Fibroblast of the conjunctiva (primary cell): ENCODE results near the gene OR10H5.

ENCODE experiments used
- DNase-seq: peaks from one replicate; pipeline ENCODE4 v3.0.0-alpha.2; 2010; ENCODE audit warnings: low read depth

Gene OR10H5

DNA sequence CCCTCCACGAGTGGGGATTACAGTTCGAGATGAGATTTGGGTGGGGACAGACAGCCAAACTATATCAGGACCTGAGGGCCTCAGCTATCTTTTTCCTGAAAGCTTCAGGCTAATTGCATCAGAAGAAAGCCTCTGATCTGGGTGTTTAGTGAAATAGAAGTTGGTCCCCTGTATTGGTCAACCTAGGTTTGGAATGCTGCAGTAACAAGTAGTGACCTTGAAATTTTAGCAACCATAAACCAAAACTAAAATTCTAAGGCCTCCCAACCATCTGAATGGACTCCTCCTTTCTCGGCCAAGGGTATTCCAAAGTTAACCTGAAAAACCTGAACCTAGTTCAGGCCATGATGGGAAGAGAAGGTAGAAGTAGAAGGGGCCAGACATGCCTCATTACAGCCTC, 62.9 kb downstream of the OR10H5 start:
- no peak for DNase-seq
